ENCODE measurements around the gene EVI5L.

The EVI5L gene

DNA sequence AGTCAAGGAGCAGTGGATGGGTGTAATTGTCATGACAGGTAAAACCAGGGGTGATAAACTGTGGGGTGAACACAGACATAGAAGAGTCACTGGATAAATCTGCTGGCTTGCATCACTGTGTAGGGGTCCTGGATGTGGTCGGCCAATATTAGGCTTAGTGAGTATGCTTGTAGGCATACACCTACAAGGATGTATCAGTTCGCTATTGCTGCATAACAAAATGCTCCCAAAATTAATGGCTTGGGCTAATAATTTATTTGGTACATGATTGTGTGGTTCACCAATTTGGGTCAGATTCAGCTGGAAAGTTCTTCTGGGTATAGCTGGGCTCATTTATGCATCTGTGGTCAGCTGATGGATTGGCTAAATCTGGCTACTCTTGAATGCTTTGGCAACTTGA is 11.2 kb upstream of the EVI5L start:
- no peak for DNase-seq

DNA sequence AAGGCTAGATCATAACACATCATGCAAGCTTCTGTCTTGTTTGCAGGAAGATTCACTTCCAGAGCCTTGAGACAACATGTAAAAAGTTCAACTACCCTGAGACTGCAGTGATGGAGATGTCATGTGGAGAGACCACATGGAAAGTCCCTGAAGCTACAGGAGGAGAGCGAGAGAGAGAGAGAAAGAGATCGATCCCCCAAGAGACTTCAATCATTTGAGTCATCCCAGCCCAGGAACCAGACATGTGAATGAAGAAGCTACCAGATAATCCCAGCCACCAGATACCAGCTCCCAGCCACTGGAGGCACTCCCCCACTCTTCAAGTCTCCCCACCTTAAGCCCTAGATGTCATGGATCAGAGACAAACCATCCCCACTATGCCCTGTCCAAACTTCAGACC is 10.7 kb upstream of the EVI5L start:
- DNase-seq = no peak

DNA sequence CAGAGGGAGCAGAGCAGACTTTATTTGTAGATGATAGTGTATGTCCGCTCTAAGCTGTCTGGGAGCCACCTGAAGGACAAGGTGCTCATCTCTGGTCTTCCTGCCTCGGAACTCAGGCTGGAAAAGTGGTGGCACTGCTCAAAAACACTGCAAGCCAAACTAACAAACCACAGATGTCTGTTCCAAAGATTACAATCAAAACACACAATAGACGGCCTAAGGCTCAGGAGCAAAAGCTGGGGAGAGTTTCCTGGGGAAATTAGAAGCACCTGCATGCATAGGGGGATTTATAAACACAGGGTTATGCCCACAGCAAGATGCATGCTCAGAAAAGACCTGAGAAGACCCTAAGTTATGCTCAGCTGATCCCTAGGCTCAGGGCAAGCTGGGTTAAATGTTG is 9.4 kb upstream of the EVI5L start:
- DNase-seq = no peak

DNA sequence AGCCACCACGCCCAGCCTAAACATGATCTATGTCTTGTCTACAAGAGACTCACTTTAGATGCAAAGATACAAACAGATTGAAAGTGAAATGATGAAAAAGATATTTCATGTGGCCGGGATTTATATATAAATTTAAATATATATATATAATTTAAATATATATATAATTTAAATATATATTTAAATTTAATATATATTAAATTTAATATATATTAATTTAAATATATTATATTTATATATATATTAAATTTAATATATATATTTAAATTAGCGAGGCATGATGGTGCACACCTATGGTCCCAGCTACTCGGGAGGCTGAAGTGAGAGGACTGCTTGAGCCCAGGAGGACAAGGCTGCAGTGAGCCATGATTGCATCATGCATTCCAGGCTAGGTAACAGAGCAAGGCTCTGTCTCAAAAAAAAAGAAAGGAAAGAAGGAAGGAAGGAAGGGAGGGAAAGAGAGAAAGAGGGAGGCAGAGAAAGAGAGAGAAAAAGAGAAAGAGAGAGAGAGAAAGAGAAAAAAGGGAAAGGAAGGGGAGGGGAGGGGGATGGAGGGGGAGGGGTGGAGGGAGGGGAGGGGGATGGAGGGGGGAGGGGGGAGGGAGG is 7.0 kb upstream of the EVI5L start:
- no peak for DNase-seq

DNA sequence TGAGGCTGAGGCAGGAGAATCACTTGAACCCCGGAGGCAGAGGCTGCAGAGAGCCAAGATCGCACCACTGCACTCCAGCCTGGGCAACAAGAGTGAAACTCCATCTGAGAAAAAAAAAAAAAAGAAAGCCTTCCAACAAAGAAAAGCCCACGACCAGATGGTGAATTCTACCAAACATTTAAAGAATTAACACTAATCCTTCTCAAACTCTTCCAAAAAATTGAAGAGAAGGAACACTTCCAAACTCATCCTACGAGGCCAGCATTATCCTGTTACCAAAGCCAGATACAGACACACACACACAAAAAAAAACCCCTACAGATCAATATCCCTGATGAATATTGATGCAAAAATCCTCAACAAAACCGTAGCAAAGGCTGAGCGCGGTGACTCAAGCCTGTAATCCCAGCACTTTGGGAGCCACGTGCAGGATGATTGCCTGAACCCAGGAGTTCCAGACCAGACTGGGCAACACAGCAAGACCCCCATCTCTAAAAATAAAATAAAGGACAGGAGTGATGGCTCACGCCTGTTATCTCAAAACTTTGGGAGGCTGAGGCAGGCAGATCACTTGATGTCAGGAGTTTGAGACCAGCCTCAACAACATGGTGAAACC is 6.2 kb upstream of the EVI5L start:
- no peak for DNase-seq

DNA sequence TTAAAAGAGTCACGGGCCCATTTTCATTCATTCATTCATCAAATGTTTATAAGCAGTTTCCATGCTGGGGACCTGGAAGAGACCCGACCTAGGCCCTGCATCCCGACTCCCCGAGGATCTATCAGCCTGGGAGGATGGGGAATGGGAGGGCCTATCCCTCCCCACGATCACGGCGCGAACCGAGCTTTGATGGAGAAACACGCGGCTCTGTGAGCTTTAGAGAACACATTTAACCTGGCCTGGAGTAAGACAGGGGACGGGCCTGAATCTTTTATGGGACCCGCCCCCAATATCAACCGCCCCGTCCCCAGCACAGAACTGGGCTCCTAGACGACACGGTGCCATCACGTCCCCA is 875 bp upstream of the EVI5L start:
- no peak for DNase-seq

DNA sequence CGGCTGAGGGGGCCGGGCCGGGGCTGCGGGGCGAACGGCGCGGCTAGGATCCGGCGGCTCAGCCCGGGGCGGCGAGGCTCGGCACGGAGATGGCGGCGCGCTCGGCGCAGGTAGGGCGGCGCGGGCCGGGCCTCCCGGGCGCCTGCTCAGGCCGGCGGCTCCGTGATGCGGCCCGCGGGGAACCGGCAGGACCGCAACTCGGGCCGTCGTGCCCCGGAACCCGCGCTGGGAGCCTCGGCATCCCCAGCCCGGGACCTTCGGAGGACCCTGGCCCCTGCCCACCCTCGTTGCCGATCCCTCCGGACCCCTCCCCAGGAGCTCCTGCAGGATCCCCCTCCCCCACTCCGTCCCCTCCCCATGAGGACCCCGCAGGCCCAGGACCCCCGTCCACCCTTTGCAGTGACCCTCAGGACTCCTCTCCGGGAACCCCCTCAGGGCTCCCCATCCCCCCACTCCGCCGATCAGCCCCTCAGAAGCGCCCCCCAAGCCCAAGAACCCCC is 304 bp downstream of the EVI5L start:
- no peak for DNase-seq

DNA sequence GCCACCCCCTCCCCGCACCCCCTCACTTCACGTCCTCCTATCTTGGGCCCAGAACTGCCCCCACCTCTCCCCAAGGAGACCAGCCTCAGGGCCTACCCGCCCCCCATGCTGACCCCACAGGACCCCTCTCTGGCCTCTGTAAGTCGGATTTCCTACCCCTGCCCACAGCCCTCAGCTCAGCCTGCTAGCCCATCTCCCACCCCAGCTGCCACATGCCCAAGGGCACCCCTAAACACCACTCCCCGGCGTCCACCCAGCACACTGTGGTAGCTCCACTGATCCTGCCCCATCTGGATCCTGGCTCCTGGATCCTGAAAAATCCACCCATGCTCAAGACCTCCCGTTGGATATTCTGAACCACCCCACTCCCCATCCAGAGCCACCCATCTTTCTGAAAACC is 805 bp downstream of the EVI5L start:
- DNase-seq = no peak

DNA sequence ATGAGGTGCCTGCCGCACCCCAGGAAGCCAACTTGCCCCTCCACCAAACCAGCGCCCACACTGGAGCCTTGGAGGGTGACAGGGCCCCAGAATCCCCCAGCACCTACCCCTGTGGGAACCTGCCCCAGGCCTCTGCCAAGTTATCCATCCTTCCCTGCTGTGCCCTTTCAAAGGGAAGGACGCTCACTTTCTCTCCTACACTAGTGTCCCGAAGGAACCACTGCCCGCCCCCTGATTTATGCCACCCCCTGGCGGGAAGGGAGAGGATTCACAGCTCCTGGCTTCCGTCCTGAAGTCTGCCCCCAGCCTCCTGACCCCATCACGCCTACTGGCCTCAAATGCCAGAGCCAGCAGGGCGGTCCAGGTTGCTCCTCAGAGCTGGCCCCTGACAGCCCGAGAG is 1.4 kb downstream of the EVI5L start:
- DNase-seq = no peak

DNA sequence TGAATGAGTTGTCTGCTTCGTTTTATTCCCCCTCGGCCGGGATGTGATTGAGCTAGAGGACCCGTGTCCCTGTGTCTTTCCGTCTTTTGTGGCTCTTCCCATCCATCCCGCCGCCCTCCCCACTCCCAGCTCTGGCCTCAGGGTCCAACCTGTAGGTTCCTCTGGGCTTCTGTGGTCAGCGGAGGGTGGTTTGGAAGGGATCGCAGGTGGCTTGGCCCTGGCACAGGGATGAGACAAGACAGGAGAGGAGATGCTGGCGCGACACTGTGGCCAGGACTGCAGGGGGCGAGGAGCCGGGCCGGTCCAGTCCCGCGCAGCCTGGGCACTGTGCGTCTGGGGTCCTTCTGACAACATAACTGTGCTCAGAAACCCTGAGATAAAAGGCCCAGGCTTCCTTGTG is 2.0 kb downstream of the EVI5L start:
- DNase-seq = no peak

DNA sequence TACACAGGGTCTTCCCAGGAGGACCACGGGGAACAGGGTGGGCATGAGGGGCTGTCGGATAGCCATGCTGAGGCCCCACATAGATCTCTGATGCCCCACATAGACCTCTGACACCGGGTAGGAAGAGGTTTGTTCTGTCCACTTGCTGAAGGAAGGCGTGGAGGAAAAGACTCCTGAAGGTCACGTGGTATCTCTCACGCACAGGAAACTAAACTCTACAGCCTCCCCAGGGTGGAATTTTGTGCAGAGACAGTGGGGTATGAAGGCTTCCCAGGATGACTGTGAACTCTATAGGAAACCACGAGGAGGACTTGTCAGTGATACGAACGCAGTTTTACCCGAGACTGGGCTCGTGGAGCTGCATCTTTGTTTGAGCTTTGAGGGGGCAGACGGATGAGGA is 2.8 kb downstream of the EVI5L start:
- no peak for DNase-seq

DNA sequence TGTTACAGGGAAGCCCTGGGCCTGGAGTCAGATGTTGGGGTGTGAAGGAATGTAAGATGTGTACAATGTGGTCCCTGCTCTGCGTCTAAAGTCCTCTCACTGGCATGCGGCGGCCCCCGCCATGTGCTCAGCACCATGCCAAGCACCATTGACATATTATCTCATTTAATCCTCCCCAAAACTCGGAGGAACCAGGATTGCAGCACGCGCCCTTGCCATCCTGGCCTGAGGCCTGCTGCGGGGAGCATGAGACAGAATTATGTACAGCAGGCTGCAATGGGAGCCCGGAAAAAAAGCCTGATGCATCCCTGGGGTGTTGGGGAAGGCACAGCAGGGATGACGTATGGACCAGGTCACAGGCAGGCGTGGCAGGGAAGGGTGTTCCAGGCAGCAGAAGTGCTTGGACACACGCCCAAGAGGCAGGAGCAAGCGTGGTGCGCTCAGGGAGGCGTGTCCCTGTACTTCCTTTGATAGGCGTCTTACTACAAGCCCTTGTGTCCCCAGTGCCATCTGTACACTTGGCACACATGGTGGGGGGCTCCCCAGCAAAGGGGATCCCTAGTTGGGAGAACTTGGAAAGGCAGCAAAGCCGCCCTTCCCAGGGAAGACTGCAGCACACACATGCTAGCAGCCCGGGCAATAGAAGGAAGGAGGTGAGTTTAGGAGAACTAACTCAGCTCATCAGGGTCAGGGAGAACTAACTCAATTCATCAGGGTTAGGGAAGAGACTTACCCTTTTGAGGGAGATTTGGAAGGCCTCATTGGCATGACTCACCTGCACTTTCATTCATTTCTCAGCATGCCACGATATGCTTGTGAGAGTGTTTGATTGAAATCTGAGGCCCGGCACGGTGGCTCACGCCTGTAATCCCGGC is 3.4 kb downstream of the EVI5L start:
- no peak for DNase-seq

DNA sequence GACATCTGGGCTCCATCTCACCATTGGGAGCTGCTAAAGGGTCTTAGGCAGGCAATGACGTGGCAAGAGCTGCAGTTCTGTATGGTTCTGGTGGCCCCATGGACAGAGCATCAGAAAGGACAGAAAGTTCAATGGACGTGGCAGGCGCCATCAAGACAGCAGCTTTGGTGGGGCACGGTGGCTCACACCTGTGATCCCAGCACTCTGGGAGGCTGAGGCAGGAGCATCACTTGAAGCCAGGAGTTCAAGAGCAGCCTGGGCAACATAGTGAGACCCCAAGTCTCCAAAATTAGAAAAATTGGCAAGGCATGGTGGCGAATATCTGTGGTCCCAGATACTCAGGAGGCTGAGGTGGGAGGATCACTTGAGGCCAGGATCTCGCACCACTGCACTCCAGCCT is 9.5 kb downstream of the EVI5L start:
- no peak for DNase-seq

DNA sequence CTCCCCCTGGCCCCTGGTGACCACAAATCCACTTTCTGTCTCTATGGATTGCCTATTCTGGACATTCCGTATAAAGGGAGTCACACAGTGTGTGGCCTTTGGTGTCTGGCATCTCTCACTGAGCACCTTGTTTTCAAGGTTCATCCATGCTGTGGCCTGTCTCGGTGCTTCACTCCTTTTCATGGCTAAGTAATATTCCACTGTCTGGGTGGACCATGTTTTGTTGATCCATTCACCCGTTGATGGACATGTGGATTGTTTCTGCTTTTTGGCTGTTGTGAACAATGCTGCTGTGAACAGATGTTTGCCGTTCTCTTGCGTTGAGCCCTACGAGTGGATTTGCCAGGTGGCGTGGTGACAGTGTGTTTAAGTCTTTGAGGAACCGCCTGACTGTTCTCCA is 10.6 kb downstream of the EVI5L start:
- DNase-seq = no peak

DNA sequence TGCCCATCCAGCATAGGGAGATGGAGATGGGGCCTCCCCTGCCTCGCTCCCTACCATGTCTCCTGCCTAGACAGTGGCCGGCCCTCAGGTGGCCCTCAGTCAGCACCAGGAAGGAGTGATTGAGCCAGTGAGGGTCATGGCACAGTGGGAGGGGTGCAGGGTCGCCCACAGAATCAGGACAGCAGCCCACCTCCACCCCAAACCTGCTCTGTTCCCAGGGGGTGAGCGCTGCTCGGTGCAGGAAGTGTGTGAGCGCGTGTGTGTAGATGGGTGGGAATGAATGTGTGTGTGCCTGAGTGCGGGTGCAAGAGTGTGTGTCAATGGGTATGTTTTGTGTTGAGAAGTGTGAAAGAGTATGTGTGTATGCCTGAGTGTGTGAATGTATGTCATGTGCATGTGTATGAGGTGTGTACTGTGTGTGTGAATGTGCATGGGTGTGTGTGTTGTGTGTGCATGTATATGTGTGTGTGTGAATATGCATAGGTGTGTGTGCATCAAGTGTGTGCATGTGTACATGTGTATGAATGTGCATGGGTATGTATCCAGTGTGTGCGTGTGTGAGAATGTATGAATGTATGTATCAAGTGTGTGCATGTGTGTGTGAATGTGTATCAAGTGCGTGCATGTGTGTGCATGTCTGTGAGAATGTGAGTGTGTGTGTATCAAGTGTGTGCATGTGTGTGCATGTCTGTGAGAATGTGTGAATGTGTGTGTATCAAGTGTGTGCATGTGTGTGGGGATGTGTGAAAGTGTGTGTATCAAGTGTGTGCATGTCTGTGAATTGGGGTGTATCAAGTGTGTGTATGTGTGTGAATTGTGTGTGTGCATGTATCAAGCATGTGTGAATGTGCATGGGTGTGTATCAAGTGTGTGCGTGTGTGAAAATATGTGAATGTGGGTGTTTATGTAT is 12.0 kb downstream of the EVI5L start:
- DNase-seq = no peak

DNA sequence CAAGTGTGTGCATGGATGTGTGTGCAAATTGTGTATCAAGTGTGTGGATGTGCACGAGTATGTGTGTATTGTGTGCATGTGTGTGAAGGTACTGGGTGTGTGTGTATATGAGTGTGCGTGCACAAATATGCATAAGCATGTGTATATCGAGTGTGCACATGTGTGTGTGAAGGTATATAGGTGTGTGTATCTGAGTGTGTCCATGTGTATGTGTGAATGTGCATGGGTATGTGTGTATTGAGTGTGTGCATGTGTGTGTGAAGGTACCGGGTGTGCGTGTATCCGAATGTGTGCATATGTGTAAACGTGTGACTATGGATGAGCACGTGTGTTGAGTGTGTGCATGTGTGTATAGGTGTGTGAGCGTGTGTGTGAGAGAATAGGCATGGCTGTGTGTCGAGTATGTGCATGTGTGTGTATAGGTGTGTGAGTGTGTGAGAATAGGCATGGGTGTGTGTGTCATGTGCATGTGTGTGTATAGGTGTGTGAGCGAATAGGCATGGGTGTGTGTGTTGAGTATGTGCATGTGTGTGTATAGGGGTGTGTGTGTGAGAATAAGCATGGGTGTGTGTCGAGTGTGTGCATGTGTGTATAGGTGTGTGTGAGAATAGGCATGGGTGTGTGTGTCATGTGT is 12.8 kb downstream of the EVI5L start:
- no peak for DNase-seq

DNA sequence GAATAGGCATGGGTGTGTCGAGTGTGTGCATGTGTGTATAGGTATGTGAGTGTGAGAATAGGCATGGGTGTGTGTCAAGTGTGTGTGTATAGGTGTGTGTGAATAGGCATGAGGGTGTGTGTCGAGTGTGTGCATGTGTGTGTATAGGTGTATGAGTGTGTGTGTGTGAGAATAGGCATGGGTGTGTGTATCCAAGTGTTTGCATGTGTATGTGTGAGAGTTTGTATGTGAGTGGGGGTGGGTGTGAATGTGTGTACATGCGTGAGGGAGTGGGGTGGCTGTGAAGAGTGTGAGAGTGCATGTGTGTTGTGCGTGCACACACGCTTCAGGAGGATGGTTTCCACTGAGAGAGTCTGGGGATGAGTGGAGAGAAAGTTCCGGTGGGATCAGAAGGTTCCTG is 13.5 kb downstream of the EVI5L start:
- DNase-seq = no peak

DNA sequence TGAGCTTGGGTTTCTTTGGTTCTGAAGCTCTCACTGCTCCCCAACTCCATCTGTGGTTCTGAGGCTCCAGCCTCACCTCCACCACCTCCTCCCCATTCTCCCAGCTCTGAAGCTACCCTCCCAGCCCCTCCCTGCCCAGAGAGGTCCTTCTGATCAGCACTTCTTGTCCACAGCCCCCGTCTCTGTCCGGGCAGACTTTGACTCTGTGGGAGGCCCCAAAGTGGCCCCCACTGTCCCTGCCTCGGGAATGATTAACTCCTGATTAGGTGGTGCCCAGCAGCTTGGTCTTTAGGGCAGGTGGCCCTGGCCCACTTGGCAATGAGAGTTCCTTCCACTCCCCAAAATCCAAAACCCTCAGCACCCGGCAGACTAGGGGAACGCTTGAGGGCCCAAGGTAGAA is 14.4 kb downstream of the EVI5L start:
- no peak for DNase-seq

DNA sequence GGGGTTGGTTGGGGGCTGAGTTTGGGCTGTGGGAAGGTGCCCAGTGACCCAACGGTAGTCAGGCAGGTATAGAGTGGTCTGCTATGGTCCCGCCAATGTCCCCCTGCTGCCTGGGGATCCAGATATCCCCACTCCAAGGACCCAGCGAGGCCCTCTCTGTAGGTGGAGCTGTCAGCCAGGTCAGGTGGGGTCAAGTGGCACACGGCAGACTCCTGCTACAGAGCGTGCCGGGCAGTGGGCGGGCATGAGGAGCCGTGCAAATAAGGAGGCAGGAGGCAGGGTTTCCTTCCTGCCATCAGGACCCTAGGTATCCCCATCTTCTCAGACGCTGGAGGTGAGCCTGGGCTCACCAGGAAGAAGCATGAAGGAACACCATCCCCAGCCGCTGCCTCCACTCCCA is 14.9 kb downstream of the EVI5L start:
- DNase-seq = no peak

DNA sequence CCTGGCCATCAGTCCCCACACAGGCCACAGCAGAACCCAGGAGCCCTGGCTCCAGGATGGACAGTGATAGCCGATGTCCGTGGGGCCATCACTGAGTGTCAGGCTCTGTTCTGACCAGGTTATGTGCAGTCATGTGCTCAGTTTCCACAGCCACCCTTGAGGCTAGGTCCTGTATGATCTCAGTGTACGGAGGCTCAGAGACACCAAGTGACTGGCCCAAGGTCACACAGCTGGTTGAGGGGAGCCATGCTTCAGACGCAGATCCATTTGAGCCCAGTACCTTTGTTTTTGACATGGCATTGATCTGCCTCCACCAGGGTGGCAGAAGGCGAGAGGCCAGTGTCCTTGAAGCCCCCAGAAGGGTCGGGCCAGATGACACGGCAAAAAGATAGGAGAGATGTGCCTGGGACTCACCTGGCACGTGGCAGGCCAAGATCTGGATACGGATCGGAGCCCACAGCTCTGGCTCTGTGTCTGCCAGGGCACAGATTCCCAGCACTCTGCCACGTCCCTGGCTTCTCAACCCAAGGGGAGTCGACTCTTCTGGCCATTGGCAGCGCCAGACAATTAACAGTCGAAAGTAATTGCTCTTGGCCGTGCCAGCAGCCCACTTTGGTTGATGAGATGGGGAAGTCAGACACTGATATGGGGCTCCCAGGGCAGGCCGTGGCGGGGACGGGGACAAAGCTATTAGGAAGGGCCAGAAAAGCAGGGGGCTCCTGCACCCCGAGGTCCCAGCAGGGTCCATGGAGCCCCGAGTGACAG is 15.6 kb downstream of the EVI5L start:
- DNase-seq = no peak

DNA sequence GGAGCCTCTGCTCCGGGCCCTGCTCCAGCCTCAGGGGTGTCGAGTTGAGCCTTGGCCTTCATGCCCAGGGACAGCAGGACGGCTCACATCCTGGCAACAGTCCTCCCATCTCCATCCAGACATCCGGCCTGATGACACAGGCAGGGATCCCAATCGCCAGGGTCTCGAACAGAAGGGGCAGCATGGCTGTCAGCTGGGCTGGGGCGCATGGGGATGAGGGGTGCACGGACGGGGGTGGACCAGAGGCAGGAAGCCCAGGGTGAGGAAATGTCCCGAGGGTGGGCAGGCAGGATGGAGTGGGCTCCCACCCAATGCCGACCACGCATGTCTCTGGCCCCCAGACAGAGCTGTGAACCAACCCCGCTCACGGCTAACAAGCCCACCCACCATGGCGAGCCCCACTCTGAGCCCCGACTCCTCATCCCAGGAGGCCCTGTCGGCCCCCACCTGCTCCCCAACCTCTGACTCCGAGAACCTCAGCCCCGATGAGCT is 16.2 kb downstream of the EVI5L start:
- no peak for DNase-seq

DNA sequence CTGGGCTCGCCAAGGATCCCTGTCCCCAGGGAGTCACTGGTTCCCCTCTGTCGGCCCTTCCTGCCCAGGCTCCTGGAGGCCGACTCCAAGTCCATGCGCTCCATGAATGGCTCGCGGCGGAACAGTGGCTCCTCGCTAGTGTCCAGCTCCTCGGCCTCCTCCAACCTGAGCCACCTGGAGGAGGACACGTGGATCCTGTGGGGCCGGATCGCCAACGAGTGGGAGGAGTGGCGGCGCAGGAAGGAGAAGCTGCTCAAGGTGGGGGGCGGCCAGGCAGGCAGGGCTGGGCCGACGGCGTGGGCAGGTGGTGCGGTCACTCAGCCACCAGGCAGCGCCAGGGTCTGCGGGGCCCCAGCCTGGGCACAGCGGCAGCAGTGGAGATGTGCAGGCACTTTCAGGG is 17.6 kb downstream of the EVI5L start:
- DNase-seq = no peak

Measured in activated effector memory CD4-positive, alpha-beta T cell treated with Interleukin-2 at 50 U/mL for 16 hours (primary cell).